ENCODE measurements around the gene CFAP141. TPM values are rescaled to one million over a fixed set of nuclear protein-coding genes. Genes with fewer than 3 reads are reported as not detected.

CFAP141 gene
- total and polyA plus RNA-seq, 2 of the 13 experiments (the other 11 are each of a cell fraction or from before 2014, with no cell fraction given), result not detected

- peak; percentile 96 for TF ChIP-seq ARID4A (CRISPR knock-in tag; IDR thresholded peaks at IDR 0.05; ENCODE audit: borderline replicate concordance)
- TF ChIP-seq ZSCAN5A (CRISPR knock-in tag; IDR thresholded peaks at IDR 0.05; ENCODE audit: borderline replicate concordance), result 0 out of 2 replicates have a peak, but pooled peaks have one; percentile 12
- peak; percentile 75 for TF ChIP-seq SP5 (CRISPR knock-in tag; IDR thresholded peaks at IDR 0.05; ENCODE audit: borderline replicate concordance, low read depth)
- TF ChIP-seq STAT5B (CRISPR knock-in tag; IDR thresholded peaks at IDR 0.05), result no peak
- TF ChIP-seq SRSF9 (IDR thresholded peaks at IDR 0.05; ENCODE audit: borderline replicate concordance, insufficient read depth, low read depth, low read length, poor library complexity, severe bottlenecking), result no peak
- no peak for TF ChIP-seq HOXA7 (CRISPR knock-in tag; IDR thresholded peaks at IDR 0.05)
- TF ChIP-seq ELF3 (CRISPR knock-in tag; IDR thresholded peaks at IDR 0.05), result peak; percentile 94
- TF ChIP-seq, protein P1, sequence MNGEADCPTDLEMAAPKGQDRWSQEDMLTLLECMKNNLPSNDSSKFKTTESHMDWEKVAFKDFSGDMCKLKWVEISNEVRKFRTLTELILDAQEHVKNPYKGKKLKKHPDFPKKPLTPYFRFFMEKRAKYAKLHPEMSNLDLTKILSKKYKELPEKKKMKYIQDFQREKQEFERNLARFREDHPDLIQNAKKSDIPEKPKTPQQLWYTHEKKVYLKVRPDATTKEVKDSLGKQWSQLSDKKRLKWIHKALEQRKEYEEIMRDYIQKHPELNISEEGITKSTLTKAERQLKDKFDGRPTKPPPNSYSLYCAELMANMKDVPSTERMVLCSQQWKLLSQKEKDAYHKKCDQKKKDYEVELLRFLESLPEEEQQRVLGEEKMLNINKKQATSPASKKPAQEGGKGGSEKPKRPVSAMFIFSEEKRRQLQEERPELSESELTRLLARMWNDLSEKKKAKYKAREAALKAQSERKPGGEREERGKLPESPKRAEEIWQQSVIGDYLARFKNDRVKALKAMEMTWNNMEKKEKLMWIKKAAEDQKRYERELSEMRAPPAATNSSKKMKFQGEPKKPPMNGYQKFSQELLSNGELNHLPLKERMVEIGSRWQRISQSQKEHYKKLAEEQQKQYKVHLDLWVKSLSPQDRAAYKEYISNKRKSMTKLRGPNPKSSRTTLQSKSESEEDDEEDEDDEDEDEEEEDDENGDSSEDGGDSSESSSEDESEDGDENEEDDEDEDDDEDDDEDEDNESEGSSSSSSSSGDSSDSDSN (CRISPR knock-in tag; IDR thresholded peaks at IDR 0.05), result peak; percentile 76
- TF ChIP-seq ZBTB7A (CRISPR knock-in tag; IDR thresholded peaks at IDR 0.05), result peak; percentile 46; the same call in 1 of the 2 replicates
- TF ChIP-seq, protein P2, sequence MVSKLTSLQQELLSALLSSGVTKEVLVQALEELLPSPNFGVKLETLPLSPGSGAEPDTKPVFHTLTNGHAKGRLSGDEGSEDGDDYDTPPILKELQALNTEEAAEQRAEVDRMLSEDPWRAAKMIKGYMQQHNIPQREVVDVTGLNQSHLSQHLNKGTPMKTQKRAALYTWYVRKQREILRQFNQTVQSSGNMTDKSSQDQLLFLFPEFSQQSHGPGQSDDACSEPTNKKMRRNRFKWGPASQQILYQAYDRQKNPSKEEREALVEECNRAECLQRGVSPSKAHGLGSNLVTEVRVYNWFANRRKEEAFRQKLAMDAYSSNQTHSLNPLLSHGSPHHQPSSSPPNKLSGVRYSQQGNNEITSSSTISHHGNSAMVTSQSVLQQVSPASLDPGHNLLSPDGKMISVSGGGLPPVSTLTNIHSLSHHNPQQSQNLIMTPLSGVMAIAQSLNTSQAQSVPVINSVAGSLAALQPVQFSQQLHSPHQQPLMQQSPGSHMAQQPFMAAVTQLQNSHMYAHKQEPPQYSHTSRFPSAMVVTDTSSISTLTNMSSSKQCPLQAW (CRISPR knock-in tag; IDR thresholded peaks at IDR 0.05), result peak; percentile 95
- no peak for TF ChIP-seq ZNF12 (CRISPR knock-in tag; IDR thresholded peaks at IDR 0.05)
- TF ChIP-seq PHF20 (CRISPR knock-in tag; IDR thresholded peaks at IDR 0.05), result peak; percentile 91
- TF ChIP-seq TOPORS (CRISPR knock-in tag; IDR thresholded peaks at IDR 0.05), result 0 out of 2 replicates have a peak, but pooled peaks have one; percentile 77
- peak; percentile 84; the same call in 1 of the 2 replicates for TF ChIP-seq NFKB2 (CRISPR knock-in tag; IDR thresholded peaks at IDR 0.05; ENCODE audit: borderline replicate concordance)
- no peak for TF ChIP-seq MED13 (CRISPR knock-in tag; IDR thresholded peaks at IDR 0.05)
- no peak for TF ChIP-seq MYPOP (CRISPR knock-in tag; IDR thresholded peaks at IDR 0.05)
- peak; percentile 92 for TF ChIP-seq THAP11 (CRISPR knock-in tag; IDR thresholded peaks at IDR 0.05)
- peak; percentile 64; the same call in 1 of the 2 replicates for TF ChIP-seq PHF21A (CRISPR knock-in tag; IDR thresholded peaks at IDR 0.05)
Measured at GRCh38 chr1:154183046-154183915, 22.9 kb downstream of the CFAP141 start (continued).

Measured in HepG2 (cell line).